ENCODE measurements around the gene COMMD4. TPM values are rescaled to one million over a fixed set of nuclear protein-coding genes. Genes with fewer than 3 reads are reported as not detected.

Gene COMMD4
- total and polyA plus RNA-seq, 2 of the 4 experiments (the other 2 are of a cell fraction) = 91.2 to 133 TPM

DNA sequence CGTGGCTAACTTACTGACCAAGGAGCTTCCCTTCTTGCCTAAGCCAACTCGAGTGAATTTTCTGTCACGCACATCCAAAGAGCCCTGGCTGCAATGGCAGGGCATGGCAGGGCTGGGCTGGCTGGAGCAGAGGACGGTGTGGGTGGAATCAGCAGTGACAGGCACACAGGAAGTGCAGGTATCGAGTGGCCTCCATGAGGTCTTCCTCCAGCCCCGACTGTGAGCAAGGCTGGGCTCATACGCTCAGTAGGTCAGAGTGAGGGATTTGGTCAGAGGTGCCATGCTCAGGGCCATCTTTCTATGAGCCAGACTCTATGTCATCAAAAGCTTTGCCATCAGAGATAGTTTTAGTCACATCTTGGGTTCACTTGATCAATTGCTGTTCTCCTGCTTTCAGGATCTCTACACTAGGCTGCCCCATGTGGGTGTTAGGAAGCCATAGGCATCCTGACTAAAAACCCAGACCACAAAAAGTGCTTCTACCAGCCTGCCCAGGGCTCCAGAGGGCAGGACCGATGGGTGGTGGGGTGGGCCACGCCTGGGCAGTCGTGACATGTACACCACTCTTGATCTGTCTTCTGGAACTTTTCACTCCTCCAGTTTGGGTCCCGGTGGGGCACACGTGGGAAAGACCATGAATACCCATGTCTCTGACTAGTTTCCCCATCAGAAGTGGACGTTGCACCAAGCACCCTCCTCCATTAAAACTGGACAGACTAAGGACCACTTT is 22.6 kb upstream of the COMMD4 start:
- Histone ChIP-seq H2BK5ac (ENCODE audit: low read depth, low read length, poor library complexity, severe bottlenecking) (no peak overlapping the region), H4K5ac (ENCODE audit: low read depth, low read length) (no peak overlapping the region), H2AK5ac (ENCODE audit: low read depth, low read length) (no peak overlapping the region), H2AK9ac (replicated peaks; ENCODE audit: low read depth, low read length, poor library complexity) (no peak overlapping the region), H3K4ac (ENCODE audit: low read depth, low read length) (no peak overlapping the region), H3K27ac (ENCODE audit: insufficient read depth, low read length) (no peak overlapping the region), H2BK120ac (ENCODE audit: low read depth, low read length) (no peak overlapping the region), H3K4me3 (ENCODE audit: insufficient read depth, low read depth, low read length) (no peak overlapping the region), H3K9me1 (ENCODE audit: insufficient read depth, low read length) (no peaks in the 10 kb centered on the region), H3K4me2 (ENCODE audit: low read depth, low read length) (no peak overlapping the region), H3K9me3 (ENCODE audit: control insufficient read depth, insufficient read depth, low read length) (no peaks in the 10 kb centered on the region), H3K14ac (replicated peaks; ENCODE audit: low read depth, low read length) (no peak overlapping the region), H2BK20ac (ENCODE audit: low read depth, low read length) (no peak overlapping the region), H3K9ac (ENCODE audit: low read depth, low read length) (no peak overlapping the region), H3K4me1 (ENCODE audit: control insufficient read depth, insufficient read depth, low read length) (no peaks in the 10 kb centered on the region), H2BK15ac (ENCODE audit: low read depth, low read length) (no peak overlapping the region), H4K8ac (ENCODE audit: low read depth in 2 of 2, low read length in 2 of 2) (no peak overlapping the region), H3K27me3 (ENCODE audit: control insufficient read depth, insufficient read depth, low read length) (peaks cover 36% of the 10 kb centered on the region), H3K56ac (ENCODE audit: extremely low read depth, insufficient read depth, low read length) (no peak overlapping the region), H3K79me1 (ENCODE audit: low read depth in 1 of 2, low read length in 2 of 2) (no peaks in the 10 kb centered on the region), H3K23ac (ENCODE audit: low read depth, low read length) (no peak overlapping the region), H3K36me3 (ENCODE audit: control insufficient read depth, insufficient read depth, low read length) (no peaks in the 10 kb centered on the region), H4K91ac (ENCODE audit: insufficient read depth, low read depth, low read length) (no peak overlapping the region), H2AFZ (replicated peaks; ENCODE audit: low read length, poor library complexity) (no peak overlapping the region), H3K18ac (ENCODE audit: low read depth, low read length) (no peak overlapping the region), H4K20me1 (ENCODE audit: insufficient read depth, low read length) (no peaks in the 10 kb centered on the region)
- BruUV-seq (replicated peaks) = no TSS peak
- ATAC-seq (ENCODE audit: low read depth) = no peak
- POLR2A ChIA-PET (ENCODE audit: unreplicated experiment) = no interaction called here
- TF ChIP-seq POLR2A (IDR thresholded peaks at IDR 0.05; ENCODE audit: low read depth, low read length) (no peak), MAZ (IDR thresholded peaks at IDR 0.05; ENCODE audit: borderline replicate concordance, low read depth, low read length) (no peak), RFX5 (IDR thresholded peaks at IDR 0.05; ENCODE audit: low read depth, low read length) (no peak), BHLHE40 (IDR thresholded peaks at IDR 0.05; ENCODE audit: low read depth, low read length) (no peak), NFE2L2 (IDR thresholded peaks at IDR 0.05; ENCODE audit: low read depth, low read length) (no peak), MXI1 (IDR thresholded peaks at IDR 0.05; ENCODE audit: borderline replicate concordance, low read depth, low read length) (no peak), MAFK (IDR thresholded peaks at IDR 0.05; ENCODE audit: low read depth, low read length) (no peak), CEBPB (IDR thresholded peaks at IDR 0.05; ENCODE audit: low read depth, low read length) (no peak), RCOR1 (IDR thresholded peaks at IDR 0.05; ENCODE audit: insufficient replicate concordance, low read length) (no peak), RAD21 (IDR thresholded peaks at IDR 0.05; ENCODE audit: low read length) (no peak), FOS (IDR thresholded peaks at IDR 0.05; ENCODE audit: low read depth, low read length) (no peak), SMC3 (IDR thresholded peaks at IDR 0.05; ENCODE audit: low read depth, low read length) (no peak), CHD1 (IDR thresholded peaks at IDR 0.05; ENCODE audit: low read depth, low read length) (no peak)
- TF ChIP-seq, protein P1, sequence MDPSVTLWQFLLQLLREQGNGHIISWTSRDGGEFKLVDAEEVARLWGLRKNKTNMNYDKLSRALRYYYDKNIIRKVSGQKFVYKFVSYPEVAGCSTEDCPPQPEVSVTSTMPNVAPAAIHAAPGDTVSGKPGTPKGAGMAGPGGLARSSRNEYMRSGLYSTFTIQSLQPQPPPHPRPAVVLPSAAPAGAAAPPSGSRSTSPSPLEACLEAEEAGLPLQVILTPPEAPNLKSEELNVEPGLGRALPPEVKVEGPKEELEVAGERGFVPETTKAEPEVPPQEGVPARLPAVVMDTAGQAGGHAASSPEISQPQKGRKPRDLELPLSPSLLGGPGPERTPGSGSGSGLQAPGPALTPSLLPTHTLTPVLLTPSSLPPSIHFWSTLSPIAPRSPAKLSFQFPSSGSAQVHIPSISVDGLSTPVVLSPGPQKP (IDR thresholded peaks at IDR 0.05; ENCODE audit: borderline replicate concordance, low read depth, low read length) = no peak
- TF ChIP-seq, protein P2, sequence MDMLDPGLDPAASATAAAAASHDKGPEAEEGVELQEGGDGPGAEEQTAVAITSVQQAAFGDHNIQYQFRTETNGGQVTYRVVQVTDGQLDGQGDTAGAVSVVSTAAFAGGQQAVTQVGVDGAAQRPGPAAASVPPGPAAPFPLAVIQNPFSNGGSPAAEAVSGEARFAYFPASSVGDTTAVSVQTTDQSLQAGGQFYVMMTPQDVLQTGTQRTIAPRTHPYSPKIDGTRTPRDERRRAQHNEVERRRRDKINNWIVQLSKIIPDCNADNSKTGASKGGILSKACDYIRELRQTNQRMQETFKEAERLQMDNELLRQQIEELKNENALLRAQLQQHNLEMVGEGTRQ (IDR thresholded peaks at IDR 0.05; ENCODE audit: low read depth, low read length) = no peak
- TF ChIP-seq, protein P3, sequence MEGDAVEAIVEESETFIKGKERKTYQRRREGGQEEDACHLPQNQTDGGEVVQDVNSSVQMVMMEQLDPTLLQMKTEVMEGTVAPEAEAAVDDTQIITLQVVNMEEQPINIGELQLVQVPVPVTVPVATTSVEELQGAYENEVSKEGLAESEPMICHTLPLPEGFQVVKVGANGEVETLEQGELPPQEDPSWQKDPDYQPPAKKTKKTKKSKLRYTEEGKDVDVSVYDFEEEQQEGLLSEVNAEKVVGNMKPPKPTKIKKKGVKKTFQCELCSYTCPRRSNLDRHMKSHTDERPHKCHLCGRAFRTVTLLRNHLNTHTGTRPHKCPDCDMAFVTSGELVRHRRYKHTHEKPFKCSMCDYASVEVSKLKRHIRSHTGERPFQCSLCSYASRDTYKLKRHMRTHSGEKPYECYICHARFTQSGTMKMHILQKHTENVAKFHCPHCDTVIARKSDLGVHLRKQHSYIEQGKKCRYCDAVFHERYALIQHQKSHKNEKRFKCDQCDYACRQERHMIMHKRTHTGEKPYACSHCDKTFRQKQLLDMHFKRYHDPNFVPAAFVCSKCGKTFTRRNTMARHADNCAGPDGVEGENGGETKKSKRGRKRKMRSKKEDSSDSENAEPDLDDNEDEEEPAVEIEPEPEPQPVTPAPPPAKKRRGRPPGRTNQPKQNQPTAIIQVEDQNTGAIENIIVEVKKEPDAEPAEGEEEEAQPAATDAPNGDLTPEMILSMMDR (conservative IDR thresholded peaks at IDR 0.05; ENCODE audit: low read depth, low read length) = no peak
- in situ Hi-C loops (cut with MboI; ENCODE audit: low sequenced_read_pairs) = no loop called here
- CTCF ChIA-PET = no interaction called here
- WGBS, 2 experiments (ENCODE audit: extremely low coverage in 2 of 2, insufficient read length in 1 of 2) = 84% methylated on average over 4 of the region's 13 CpGs; no CpG with 5 or more reads in 1 of the 2 experiments
- dilution Hi-C loops (cut with HindIII; ENCODE audit: low sequenced_read_pairs, unreplicated experiment) = no loop called here
- DNase-seq = no peak
- intact Hi-C loops (cut with micrococcal nuclease) = no loop called here

Data from IMR-90 (cell line).